ENCODE measurements around the gene SEMA6C.
A peak's percentile ranks its signal among the peaks of the same experiment; 100 is the strongest.
"Not testable (repeated sequence)": the region's sequence is repeated elsewhere in the genome, so short reads cannot be mapped to it uniquely, and the experiment has no call there.

SEMA6C gene

GRCh38 chr1:151146412-151147131 lies at the start of gene SEMA6C:
SEMA6C (minus strand) TSS chr1:151146631; CDS start chr1:151142621, 4,010 bp downstream.
- peak; percentile 84 for DNase-seq

GRCh38 chr1:151194894-151195594 lies 48.6 kb upstream of the SEMA6C start:
- DNase-seq: not testable (repeated sequence)

- no peak for DNase-seq
Measured at GRCh38 chr1:151193856-151194255, 47.4 kb upstream of the SEMA6C start.

- DNase-seq: no peak
Measured at GRCh38 chr1:151193304-151193703, 46.9 kb upstream of the SEMA6C start.

- no peak for DNase-seq
Measured at GRCh38 chr1:151192047-151192446, 45.6 kb upstream of the SEMA6C start.

- peak; percentile 96 for DNase-seq
Measured at GRCh38 chr1:151189637-151190445, 43.4 kb upstream of the SEMA6C start, which contains the start of gene VPS72. VPS72 (minus strand) TSS chr1:151190197; CDS start chr1:151190121, 76 bp downstream.

GRCh38 chr1:151188667-151189066 lies 42.2 kb upstream of the SEMA6C start:
- not testable (repeated sequence) for DNase-seq

- DNase-seq: peak; percentile 52
Measured at GRCh38 chr1:151187205-151187604, 40.8 kb upstream of the SEMA6C start.

GRCh38 chr1:151184211-151184610 lies 37.8 kb upstream of the SEMA6C start:
- DNase-seq: no peak

- DNase-seq: no peak
Measured at GRCh38 chr1:151176514-151177045, 30.1 kb upstream of the SEMA6C start.

- peak; percentile 27 for DNase-seq
Measured at GRCh38 chr1:151175863-151176262, 29.4 kb upstream of the SEMA6C start, which contains the start of gene TMOD4. TMOD4 (minus strand) TSS chr1:151175981; CDS start chr1:151174875, 1,106 bp downstream.

GRCh38 chr1:151175041-151175741 lies 28.8 kb upstream of the SEMA6C start:
- DNase-seq: no peak

- DNase-seq: no peak
Measured at GRCh38 chr1:151171190-151171589, 24.8 kb upstream of the SEMA6C start.

GRCh38 chr1:151167116-151167515 lies 20.7 kb upstream of the SEMA6C start:
- DNase-seq: no peak

GRCh38 chr1:151166505-151166956 lies 20.1 kb upstream of the SEMA6C start:
- DNase-seq: no peak

GRCh38 chr1:151165738-151166504 lies 19.5 kb upstream of the SEMA6C start, which contains the start of the genes LYSMD1 and SCNM1:
LYSMD1 (minus strand) TSS chr1:151165902; CDS start chr1:151165258, 644 bp downstream.
SCNM1 (plus strand) TSS chr1:151166144; CDS start chr1:151166153, 9 bp downstream.
- peak; percentile 99 for DNase-seq

- peak; percentile 51 for DNase-seq
Measured at GRCh38 chr1:151165281-151165737, 18.9 kb upstream of the SEMA6C start.

GRCh38 chr1:151164732-151165280 lies 18.4 kb upstream of the SEMA6C start:
- no peak for DNase-seq

- DNase-seq: no peak
Measured at GRCh38 chr1:151159373-151159772, 12.9 kb upstream of the SEMA6C start.

- DNase-seq: no peak
Measured at GRCh38 chr1:151158751-151159251, 12.4 kb upstream of the SEMA6C start.

Data from NCI-H1694 (cell line).